ENCODE results near the gene FAM216A.

GRCh38 chr12:110467847-110468213, 815 bp upstream of the FAM216A start:
- TF ChIP-seq CTCF (IDR thresholded peaks at IDR 0.05; ENCODE audit: insufficient read depth, low read depth, low read length): no peak
- TF ChIP-seq EZH2 (IDR thresholded peaks at IDR 0.05; ENCODE audit: insufficient read depth, low read length): no peak
